Left colon (tissue), 2 donors: ENCODE results near the gene PTPN2. TPM values are rescaled to one million over a fixed set of nuclear protein-coding genes. Genes with fewer than 3 reads are reported as not detected.

Experiments
- ATAC-seq: fragments of 200-7000 bp; cut with Tn5 transposase; one replicate; pipeline ENCODE4 v1.9.1; 2020; ENCODE audit warnings: mild to moderate bottlenecking, moderate library complexity
- DNase-seq, 2 donors: peaks; one replicate each; pipeline ENCODE4 v3.0.0-alpha.2; 2020
- intact Hi-C, 2 donors: fragments of 100-400 bp; cut with DNase I in 1 of 2; cut with micrococcal nuclease in 1 of 2; formaldehyde crosslinking; loops; one replicate each; pipeline versions ENCODE4 v1.11.2 to v1.14.0; 2022; cut with DNase I, micrococcal nuclease
- total RNA-seq, 2 donors: library from RNA; stranded (reverse); fragmentation: NEBNext Ultra II Directional; extraction: Animal tissue kit (Norgen Biotek cat#: 25700); gene quantifications; one replicate each; pipeline ENCODE4 v1.2.1, GENCODE V29; 2021
- donor health status: DM: no; HTN: no; CAD: no.
- donor health status: DM: yes; HTN: yes; CAD: no.

The PTPN2 gene
- total RNA-seq, 2 donors from 2014 or later: 34.0 to 35.4 TPM

- DNase-seq (no peak), ATAC-seq (no peak)
- intact Hi-C loops: no loop called here
These were observed 16.5 kb downstream of the PTPN2 start for GRCh38 chr18:12867441-12868123.

GRCh38 chr18:12863687-12864216 lies 20.3 kb downstream of the PTPN2 start:
- intact Hi-C loops: no loop called here
- ATAC-seq (no peak), DNase-seq (no peak)

GRCh38 chr18:12862874-12863482 lies 21.1 kb downstream of the PTPN2 start:
- DNase-seq (no peak), ATAC-seq (peak; percentile 27)
- intact Hi-C loops: no loop called here

GRCh38 chr18:12862467-12862866 lies 21.6 kb downstream of the PTPN2 start:
- intact Hi-C loops: no loop called here
- DNase-seq (peak in 1 of 2 donors; percentile 33), ATAC-seq (peak; percentile 93)

GRCh38 chr18:12861637-12862036 lies 22.4 kb downstream of the PTPN2 start:
- intact Hi-C loops: no loop called here
- DNase-seq: no peak
- ATAC-seq: peak; percentile 44

- ATAC-seq (no peak), DNase-seq (no peak)
- intact Hi-C loops: no loop called here
These were observed 23.5 kb downstream of the PTPN2 start for GRCh38 chr18:12860530-12860929.

GRCh38 chr18:12858991-12859390 lies 25.0 kb downstream of the PTPN2 start:
- DNase-seq: no peak

GRCh38 chr18:12857991-12858544 lies 26.0 kb downstream of the PTPN2 start:
- ATAC-seq (no peak), DNase-seq (no peak)
- intact Hi-C loops: no loop called here

More at GRCh38 chr18:12858991-12859390, 25.0 kb downstream of the PTPN2 start:
- ATAC-seq: no peak
- intact Hi-C loops: no loop called here

GRCh38 chr18:12857215-12857905 lies 26.7 kb downstream of the PTPN2 start:
- DNase-seq (no peak), ATAC-seq (no peak)
- intact Hi-C loops: no loop called here

GRCh38 chr18:12855916-12856315 lies 28.1 kb downstream of the PTPN2 start:
- DNase-seq: no peak
- intact Hi-C loops: no loop called here
- no peak for ATAC-seq

GRCh38 chr18:12852566-12853315 lies 31.3 kb downstream of the PTPN2 start:
- ATAC-seq: no peak
- intact Hi-C loops: no loop called here
- DNase-seq: no peak

GRCh38 chr18:12851716-12852115 lies 32.3 kb downstream of the PTPN2 start:
- intact Hi-C loops: no loop called here
- DNase-seq: no peak
- ATAC-seq: no peak

- DNase-seq (no peak), ATAC-seq (no peak)
- intact Hi-C loops: no loop called here
These were observed 34.5 kb downstream of the PTPN2 start for GRCh38 chr18:12849548-12849947.

- ATAC-seq (peak; percentile 71), DNase-seq (no peak)
- intact Hi-C loops: no loop called here
These were observed 35.6 kb downstream of the PTPN2 start for GRCh38 chr18:12848405-12848804.

GRCh38 chr18:12844391-12844790 lies 39.6 kb downstream of the PTPN2 start:
- ATAC-seq (no peak), DNase-seq (no peak)
- intact Hi-C loops: no loop called here

- intact Hi-C loops: no loop called here
- no peak for ATAC-seq
- DNase-seq: no peak
These were observed 40.4 kb downstream of the PTPN2 start for GRCh38 chr18:12843420-12844350.

GRCh38 chr18:12842459-12843380 lies 41.3 kb downstream of the PTPN2 start:
- DNase-seq: no peak
- intact Hi-C loops: no loop called here
- no peak for ATAC-seq
